Esophagus muscularis mucosa (tissue), 4 donors: Measurements from ENCODE around the gene MOGAT1.

Source experiments
- EP300 ChIP-seq: sonication (generic); formaldehyde crosslinking; IDR thresholded peaks from one replicate; pipeline ENCODE4 v1.6.1; 2017; ENCODE audit warnings: antibody characterized with exemption
- POLR2A ChIP-seq: fragments of 450-650 bp; IDR thresholded peaks from one replicate; pipeline ENCODE4 v1.6.1; 2017; ENCODE audit warnings: antibody characterized with exemption, moderate library complexity, mild to moderate bottlenecking, low read depth
- POLR2AphosphoS5 ChIP-seq, 2 donors: sonication (generic); formaldehyde crosslinking; IDR thresholded peaks; one replicate each; pipeline ENCODE4 v1.6.1; 2017; ENCODE audit warnings: antibody characterized with exemption in 2 of 2
- TF ChIP-seq, protein P1 (sequence below), 3 experiments: fragments of 200-600 bp in 2 of 3; fragments of 450-650 bp in 1 of 3; sonication (generic) in 2 of 3; IDR thresholded peaks; one replicate each; pipeline ENCODE4 v1.5.1; 2017 to 2019; ENCODE audit warnings: antibody characterized with exemption in 3 of 3, mild to moderate bottlenecking in 2 of 3, moderate library complexity in 1 of 3

DNA sequence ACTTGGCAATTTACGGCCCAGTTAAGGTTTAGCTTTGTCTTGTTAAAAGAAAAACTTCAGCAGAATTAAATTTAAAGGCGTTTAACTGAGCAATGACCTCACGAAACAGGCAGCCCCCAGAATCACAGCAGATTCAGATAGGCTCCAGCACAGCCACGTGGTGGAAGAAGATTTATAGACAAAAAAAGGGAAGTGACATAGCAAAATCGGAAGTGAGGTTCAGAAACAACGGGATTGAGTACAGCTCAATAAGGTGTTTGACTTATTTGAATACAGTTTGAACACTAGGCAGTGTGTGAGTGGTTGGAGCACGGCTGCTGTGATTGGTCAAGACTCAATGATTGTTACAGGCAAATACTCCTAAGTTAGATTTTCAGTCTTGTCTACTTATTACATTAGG is 79.8 kb downstream of the MOGAT1 start:
- TF ChIP-seq, protein P1, sequence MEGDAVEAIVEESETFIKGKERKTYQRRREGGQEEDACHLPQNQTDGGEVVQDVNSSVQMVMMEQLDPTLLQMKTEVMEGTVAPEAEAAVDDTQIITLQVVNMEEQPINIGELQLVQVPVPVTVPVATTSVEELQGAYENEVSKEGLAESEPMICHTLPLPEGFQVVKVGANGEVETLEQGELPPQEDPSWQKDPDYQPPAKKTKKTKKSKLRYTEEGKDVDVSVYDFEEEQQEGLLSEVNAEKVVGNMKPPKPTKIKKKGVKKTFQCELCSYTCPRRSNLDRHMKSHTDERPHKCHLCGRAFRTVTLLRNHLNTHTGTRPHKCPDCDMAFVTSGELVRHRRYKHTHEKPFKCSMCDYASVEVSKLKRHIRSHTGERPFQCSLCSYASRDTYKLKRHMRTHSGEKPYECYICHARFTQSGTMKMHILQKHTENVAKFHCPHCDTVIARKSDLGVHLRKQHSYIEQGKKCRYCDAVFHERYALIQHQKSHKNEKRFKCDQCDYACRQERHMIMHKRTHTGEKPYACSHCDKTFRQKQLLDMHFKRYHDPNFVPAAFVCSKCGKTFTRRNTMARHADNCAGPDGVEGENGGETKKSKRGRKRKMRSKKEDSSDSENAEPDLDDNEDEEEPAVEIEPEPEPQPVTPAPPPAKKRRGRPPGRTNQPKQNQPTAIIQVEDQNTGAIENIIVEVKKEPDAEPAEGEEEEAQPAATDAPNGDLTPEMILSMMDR (IDR thresholded peaks at IDR 0.05), result no peak
- TF ChIP-seq EP300 (no peak), POLR2A (no peak), POLR2AphosphoS5 (IDR thresholded peaks at IDR 0.05) (no peak)
